ENCODE data around the gene VCL. TPM values are rescaled to one million over a fixed set of nuclear protein-coding genes. Genes with fewer than 3 reads are reported as not detected.

VCL gene
- total and polyA plus RNA-seq, 4 donors = 31.6 to 499 (median 229) TPM

DNA sequence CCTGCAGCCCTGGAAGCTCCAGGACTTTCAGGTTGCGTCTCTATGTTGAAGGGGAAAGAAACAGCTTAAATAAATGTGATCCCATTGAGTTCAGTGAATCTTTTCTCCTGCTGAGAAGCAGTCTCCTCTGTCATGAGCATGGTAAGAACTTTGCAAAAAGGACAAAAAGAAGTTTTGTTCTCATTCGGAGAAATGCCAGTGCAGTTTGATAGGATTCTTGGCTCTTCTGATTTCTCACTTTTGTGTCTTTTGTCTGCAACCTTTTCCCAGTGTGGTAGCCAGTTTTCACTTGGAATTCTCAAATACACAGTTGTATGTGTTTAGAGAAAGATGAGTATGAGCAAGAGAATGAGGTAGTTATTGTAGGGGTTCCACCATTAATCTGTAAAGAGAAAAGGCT, 88.4 kb downstream of the VCL start:
- no peaks in the 10 kb centered on the region for H3K4me1 ChIP-seq (ENCODE audit: control insufficient read depth in 1 of 2, insufficient read depth in 2 of 2, low read length in 2 of 2)

DNA sequence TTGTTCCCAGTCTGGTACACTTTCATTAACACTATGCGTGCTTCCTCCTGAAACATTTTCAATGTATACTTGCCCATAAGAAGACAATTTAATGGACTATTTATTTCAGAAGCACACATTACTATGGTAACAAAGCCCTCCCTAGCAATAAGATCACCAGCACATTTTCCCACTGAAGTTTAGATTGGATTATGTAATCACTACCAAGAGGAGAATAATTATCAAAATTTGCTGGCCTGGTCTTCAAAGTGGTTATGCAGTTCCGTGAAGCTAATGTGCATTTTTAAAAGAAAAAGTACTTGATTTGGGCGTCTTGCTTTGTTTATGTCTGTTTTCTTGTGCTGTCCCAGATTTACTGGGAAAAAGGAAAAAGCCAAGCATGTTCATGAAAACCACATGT, 90.8 kb downstream of the VCL start:
- ATAC-seq (ENCODE audit: low FRiP score) (no peak), DNase-seq (no peak)
- 35 to 54% methylated on average over 3 of the region's 3 CpGs for WGBS, 2 donors
- Histone ChIP-seq H3K27me3 (ENCODE audit: control insufficient read depth in 1 of 2, insufficient read depth in 2 of 2, low read length in 1 of 2) (no peaks in the 10 kb centered on the region), H3K36me3 (ENCODE audit: control insufficient read depth in 1 of 2, insufficient read depth in 2 of 2, low read length in 1 of 2) (peaks cover 5 to 9% of the 10 kb centered on the region in 2 donors), H3K4me3 (ENCODE audit: low read length in 2 of 2) (no peak overlapping the region), H3K4me1 (ENCODE audit: control insufficient read depth in 1 of 2, insufficient read depth in 2 of 2, low read length in 2 of 2) (no peaks in the 10 kb centered on the region), H3K9me3 (ENCODE audit: control insufficient read depth, low read length) (no peaks in the 10 kb centered on the region), H3K27ac (ENCODE audit: low read depth in 1 of 2, low read length in 2 of 2) (no peak overlapping the region)
- intact Hi-C loops (cut with DNase I) = loop anchor here in 1 of 2 donors (10.0 kb wide), 1 partner anchor 204 kb away; no protein-coding TSS in a partner anchor

More for the DNA sequence above, 88.4 kb downstream of the VCL start:
- no peak for ATAC-seq (ENCODE audit: low FRiP score)
- no peak for DNase-seq
- Histone ChIP-seq H3K9me3 (ENCODE audit: control insufficient read depth, low read length) (no peaks in the 10 kb centered on the region), H3K36me3 (ENCODE audit: control insufficient read depth in 1 of 2, insufficient read depth in 2 of 2, low read length in 1 of 2) (peaks cover 5 to 7% of the 10 kb centered on the region in 2 donors), H3K27ac (ENCODE audit: low read depth in 1 of 2, low read length in 2 of 2) (no peak overlapping the region), H3K27me3 (ENCODE audit: control insufficient read depth in 1 of 2, insufficient read depth in 2 of 2, low read length in 1 of 2) (no peaks in the 10 kb centered on the region), H3K4me3 (ENCODE audit: low read length in 2 of 2) (no peak overlapping the region)
- intact Hi-C loops (cut with DNase I) = loop anchor here in 1 of 2 donors (10.0 kb wide), 1 partner anchor 202 kb away; no protein-coding TSS in a partner anchor
- WGBS, 2 donors = 67 to 69% methylated on average over 2 of the region's 2 CpGs

GRCh38 chr10:74092372-74092771, 94.5 kb downstream of the VCL start:
- no peaks in the 10 kb centered on the region for H3K9me3 ChIP-seq (ENCODE audit: control insufficient read depth, low read length)
- H3K27ac ChIP-seq (ENCODE audit: low read depth in 1 of 2, low read length in 2 of 2) = no peak overlapping the region
- H3K27me3 ChIP-seq (ENCODE audit: control insufficient read depth in 1 of 2, insufficient read depth in 2 of 2, low read length in 1 of 2) = no peaks in the 10 kb centered on the region
- H3K4me3 ChIP-seq (ENCODE audit: low read length in 2 of 2) = no peak overlapping the region
- intact Hi-C loops (cut with DNase I) = no loop called here
- peaks cover 14 to 21% of the 10 kb centered on the region in 2 donors for H3K36me3 ChIP-seq (ENCODE audit: control insufficient read depth in 1 of 2, insufficient read depth in 2 of 2, low read length in 1 of 2)
- ATAC-seq (ENCODE audit: low FRiP score) (no peak), DNase-seq (no peak)
- no peaks in the 10 kb centered on the region for H3K4me1 ChIP-seq (ENCODE audit: control insufficient read depth in 1 of 2, insufficient read depth in 2 of 2, low read length in 2 of 2)
- 87 to 90% methylated on average over 3 of the region's 3 CpGs for WGBS, 2 donors

DNA sequence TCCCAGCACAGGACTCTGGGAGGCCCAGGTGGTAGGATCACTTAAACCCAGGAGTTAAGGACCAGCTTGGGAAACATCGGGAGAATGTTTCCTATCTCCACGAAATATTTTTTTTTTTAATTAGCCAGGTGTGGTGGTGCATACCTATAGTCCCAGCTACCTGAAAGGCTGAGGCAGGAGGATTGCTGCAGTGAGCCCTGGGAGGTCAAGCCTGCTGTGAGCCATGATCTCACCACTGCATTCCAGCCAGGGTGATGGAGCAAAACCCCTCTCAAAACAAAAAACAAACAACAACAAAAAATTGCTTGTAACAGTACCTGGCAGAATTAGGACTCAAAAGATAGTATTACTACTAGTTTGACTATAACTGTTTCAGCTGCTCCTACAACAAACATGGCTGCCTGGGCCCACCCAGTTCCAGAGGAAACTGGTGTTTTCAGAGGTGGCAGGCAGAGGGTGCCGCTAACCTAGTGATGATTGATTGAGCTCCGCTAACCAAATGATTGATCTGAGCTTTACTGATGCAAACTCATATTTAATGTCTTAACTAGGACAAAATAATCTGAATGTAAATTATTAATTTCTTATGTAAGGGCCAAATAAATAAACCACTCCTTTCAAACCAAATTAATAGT, 95.7 kb downstream of the VCL start:
- Histone ChIP-seq H3K36me3 (ENCODE audit: control insufficient read depth in 1 of 2, insufficient read depth in 2 of 2, low read length in 1 of 2) (peaks cover 24 to 29% of the 10 kb centered on the region in 2 donors), H3K9me3 (ENCODE audit: control insufficient read depth, low read length) (no peaks in the 10 kb centered on the region), H3K27me3 (ENCODE audit: control insufficient read depth in 1 of 2, insufficient read depth in 2 of 2, low read length in 1 of 2) (no peaks in the 10 kb centered on the region), H3K4me3 (ENCODE audit: low read length in 2 of 2) (no peak overlapping the region), H3K4me1 (ENCODE audit: control insufficient read depth in 1 of 2, insufficient read depth in 2 of 2, low read length in 2 of 2) (no peaks in the 10 kb centered on the region), H3K27ac (ENCODE audit: low read depth in 1 of 2, low read length in 2 of 2) (no peak overlapping the region)
- 88 to 90% methylated on average over 4 of the region's 4 CpGs for WGBS, 2 donors
- DNase-seq = no peak
- ATAC-seq (ENCODE audit: low FRiP score) = no peak
- intact Hi-C loops (cut with DNase I) = no loop called here

DNA sequence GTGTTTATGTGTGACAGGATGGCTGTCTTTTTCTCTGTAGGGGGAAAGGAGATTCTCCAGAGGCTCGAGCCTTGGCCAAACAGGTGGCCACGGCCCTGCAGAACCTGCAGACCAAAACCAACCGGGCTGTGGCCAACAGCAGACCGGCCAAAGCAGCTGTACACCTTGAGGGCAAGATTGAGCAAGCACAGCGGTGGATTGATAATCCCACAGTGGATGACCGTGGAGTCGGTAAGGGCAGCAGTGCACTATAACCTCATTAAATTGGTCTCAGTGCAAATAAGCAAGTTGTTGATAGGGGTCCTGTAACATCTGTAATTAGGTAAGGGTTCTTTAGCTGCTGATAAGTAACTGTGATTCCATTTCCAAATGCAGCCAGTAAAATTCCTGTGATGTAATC, 96.3 kb downstream of the VCL start:
- peaks cover 27% of the 10 kb centered on the region in 2 donors for H3K36me3 ChIP-seq (ENCODE audit: control insufficient read depth in 1 of 2, insufficient read depth in 2 of 2, low read length in 1 of 2)
- DNase-seq (no peak), ATAC-seq (ENCODE audit: low FRiP score) (no peak)
- H3K4me3 ChIP-seq (ENCODE audit: low read length in 2 of 2) = no peak overlapping the region
- WGBS, 2 donors = 90 to 94% methylated on average over 7 of the region's 7 CpGs
- H3K9me3 ChIP-seq (ENCODE audit: control insufficient read depth, low read length) = no peaks in the 10 kb centered on the region
- no peaks in the 10 kb centered on the region for H3K4me1 ChIP-seq (ENCODE audit: control insufficient read depth in 1 of 2, insufficient read depth in 2 of 2, low read length in 2 of 2)
- H3K27me3 ChIP-seq (ENCODE audit: control insufficient read depth in 1 of 2, insufficient read depth in 2 of 2, low read length in 1 of 2) = no peaks in the 10 kb centered on the region
- intact Hi-C loops (cut with DNase I) = no loop called here
- H3K27ac ChIP-seq (ENCODE audit: low read depth in 1 of 2, low read length in 2 of 2) = no peak overlapping the region

- peaks cover 30% of the 10 kb centered on the region in 2 donors for H3K36me3 ChIP-seq (ENCODE audit: control insufficient read depth in 1 of 2, insufficient read depth in 2 of 2, low read length in 1 of 2)
- H3K9me3 ChIP-seq (ENCODE audit: control insufficient read depth, low read length) = no peaks in the 10 kb centered on the region
- 87 to 90% methylated on average over 2 of the region's 2 CpGs for WGBS, 2 donors
- no peak for DNase-seq
- intact Hi-C loops (cut with DNase I) = no loop called here
- ATAC-seq (ENCODE audit: low FRiP score) = no peak
- H3K4me3 ChIP-seq (ENCODE audit: low read length in 2 of 2) = no peak overlapping the region
- no peaks in the 10 kb centered on the region for H3K27me3 ChIP-seq (ENCODE audit: control insufficient read depth in 1 of 2, insufficient read depth in 2 of 2, low read length in 1 of 2)
- no peaks in the 10 kb centered on the region for H3K4me1 ChIP-seq (ENCODE audit: control insufficient read depth in 1 of 2, insufficient read depth in 2 of 2, low read length in 2 of 2)
- no peak overlapping the region for H3K27ac ChIP-seq (ENCODE audit: low read depth in 1 of 2, low read length in 2 of 2)
Observed at GRCh38 chr10:74096777-74097176, 98.9 kb downstream of the VCL start.

GRCh38 chr10:74097776-74098175, 99.9 kb downstream of the VCL start:
- 82 to 83% methylated on average over 9 of the region's 9 CpGs for WGBS, 2 donors
- Histone ChIP-seq H3K27ac (ENCODE audit: low read depth in 1 of 2, low read length in 2 of 2) (no peak overlapping the region), H3K4me1 (ENCODE audit: control insufficient read depth in 1 of 2, insufficient read depth in 2 of 2, low read length in 2 of 2) (no peaks in the 10 kb centered on the region), H3K27me3 (ENCODE audit: control insufficient read depth in 1 of 2, insufficient read depth in 2 of 2, low read length in 1 of 2) (no peaks in the 10 kb centered on the region), H3K4me3 (ENCODE audit: low read length in 2 of 2) (no peak overlapping the region), H3K36me3 (ENCODE audit: control insufficient read depth in 1 of 2, insufficient read depth in 2 of 2, low read length in 1 of 2) (peaks cover 30% of the 10 kb centered on the region in 2 donors), H3K9me3 (ENCODE audit: control insufficient read depth, low read length) (no peaks in the 10 kb centered on the region)
- ATAC-seq (ENCODE audit: low FRiP score) (no peak), DNase-seq (no peak)
- intact Hi-C loops (cut with DNase I) = no loop called here

GRCh38 chr10:74099420-74099819, 101.5 kb downstream of the VCL start:
- Histone ChIP-seq H3K27me3 (ENCODE audit: control insufficient read depth in 1 of 2, insufficient read depth in 2 of 2, low read length in 1 of 2) (no peaks in the 10 kb centered on the region), H3K27ac (ENCODE audit: low read depth in 1 of 2, low read length in 2 of 2) (no peak overlapping the region), H3K4me1 (ENCODE audit: control insufficient read depth in 1 of 2, insufficient read depth in 2 of 2, low read length in 2 of 2) (no peaks in the 10 kb centered on the region), H3K36me3 (ENCODE audit: control insufficient read depth in 1 of 2, insufficient read depth in 2 of 2, low read length in 1 of 2) (peaks cover 25 to 33% of the 10 kb centered on the region in 2 donors), H3K4me3 (ENCODE audit: low read length in 2 of 2) (no peak overlapping the region), H3K9me3 (ENCODE audit: control insufficient read depth, low read length) (no peaks in the 10 kb centered on the region)
- 78 to 81% methylated on average over 3 of the region's 3 CpGs for WGBS, 2 donors
- intact Hi-C loops (cut with DNase I) = no loop called here
- DNase-seq (no peak), ATAC-seq (ENCODE audit: low FRiP score) (no peak)

- no peak overlapping the region for H3K27ac ChIP-seq (ENCODE audit: low read depth in 1 of 2, low read length in 2 of 2)
- no peak overlapping the region for H3K4me3 ChIP-seq (ENCODE audit: low read length in 2 of 2)
- 79 to 86% methylated on average over 3 of the region's 3 CpGs for WGBS, 2 donors
- H3K27me3 ChIP-seq (ENCODE audit: control insufficient read depth in 1 of 2, insufficient read depth in 2 of 2, low read length in 1 of 2) = no peaks in the 10 kb centered on the region
- H3K9me3 ChIP-seq (ENCODE audit: control insufficient read depth, low read length) = no peaks in the 10 kb centered on the region
- ATAC-seq (ENCODE audit: low FRiP score) (no peak), DNase-seq (no peak)
- no peaks in the 10 kb centered on the region for H3K4me1 ChIP-seq (ENCODE audit: control insufficient read depth in 1 of 2, insufficient read depth in 2 of 2, low read length in 2 of 2)
- intact Hi-C loops (cut with DNase I) = no loop called here
- peaks cover 25 to 33% of the 10 kb centered on the region in 2 donors for H3K36me3 ChIP-seq (ENCODE audit: control insufficient read depth in 1 of 2, insufficient read depth in 2 of 2, low read length in 1 of 2)
Observed at GRCh38 chr10:74099836-74100235, 101.9 kb downstream of the VCL start.
